PC-3 (cell line): Measurements from ENCODE around the gene GIPC2.

Source experiments
- CTCF ChIP-seq: fragments of 300-600 bp; sonication (generic); conservative IDR thresholded peaks from 2 replicates; pipeline ENCODE4 v1.5.1; 2017; ENCODE audit warnings: antibody characterized with exemption, low read depth, mild to moderate bottlenecking, low read length
- EZH2phosphoT487 ChIP-seq: fragments of 300-600 bp; sonication (generic); IDR thresholded peaks from 2 replicates; pipeline ENCODE4 v1.6.1; 2018; ENCODE audit warnings: mild to moderate bottlenecking, antibody characterized with exemption, low read length, borderline replicate concordance

GRCh38 chr1:78176448-78176847 lies 130.7 kb downstream of the GIPC2 start:
- TF ChIP-seq EZH2phosphoT487 (no peak), CTCF (no peak)
